GM13976 (cell line): ENCODE results near the gene RUVBL1.

Source experiments
- DNase-seq: peaks from one replicate; pipeline ENCODE4 v3.0.0; 2012; ENCODE audit warnings: low spot score
- in situ Hi-C: fragments of 300-500 bp; cut with MboI; formaldehyde crosslinking; loops from one replicate; pipeline ENCODE4 v1.12.0; 2022; ENCODE audit warnings: low sequenced_read_pairs, mixed read lengths, inconsistent platforms; ENCODE audit not compliant: unreplicated experiment
- TF ChIP-seq, protein P1 (sequence below): IDR thresholded peaks from 2 replicates; pipeline ENCODE4 v1.5.1; 2012; ENCODE audit warnings: borderline replicate concordance, mild to moderate bottlenecking; ENCODE audit not compliant: insufficient read depth; ENCODE audit errors: extremely low read depth, missing control alignments, control extremely low read depth

Gene RUVBL1

DNA sequence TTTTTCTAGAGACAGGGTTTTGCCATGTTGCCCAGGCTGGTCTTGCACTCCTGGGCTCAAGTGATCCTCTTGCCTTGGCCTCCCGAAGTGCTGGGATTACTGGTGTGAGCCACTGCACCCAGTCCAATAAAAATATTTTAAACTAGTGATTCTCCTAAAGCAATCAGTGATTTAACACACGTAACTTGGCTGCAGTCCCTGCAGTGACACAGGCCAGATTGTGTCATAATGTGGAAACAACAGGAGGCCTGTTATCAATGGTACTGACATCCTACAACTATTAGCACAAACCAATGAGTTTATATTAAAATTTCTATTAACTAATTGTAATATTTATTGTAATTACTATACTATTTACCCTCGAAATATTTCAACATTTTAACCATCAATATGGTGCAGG lies 73.0 kb downstream of the RUVBL1 start:
- no peak for DNase-seq
- in situ Hi-C loops: no loop called here
- TF ChIP-seq, protein P1, sequence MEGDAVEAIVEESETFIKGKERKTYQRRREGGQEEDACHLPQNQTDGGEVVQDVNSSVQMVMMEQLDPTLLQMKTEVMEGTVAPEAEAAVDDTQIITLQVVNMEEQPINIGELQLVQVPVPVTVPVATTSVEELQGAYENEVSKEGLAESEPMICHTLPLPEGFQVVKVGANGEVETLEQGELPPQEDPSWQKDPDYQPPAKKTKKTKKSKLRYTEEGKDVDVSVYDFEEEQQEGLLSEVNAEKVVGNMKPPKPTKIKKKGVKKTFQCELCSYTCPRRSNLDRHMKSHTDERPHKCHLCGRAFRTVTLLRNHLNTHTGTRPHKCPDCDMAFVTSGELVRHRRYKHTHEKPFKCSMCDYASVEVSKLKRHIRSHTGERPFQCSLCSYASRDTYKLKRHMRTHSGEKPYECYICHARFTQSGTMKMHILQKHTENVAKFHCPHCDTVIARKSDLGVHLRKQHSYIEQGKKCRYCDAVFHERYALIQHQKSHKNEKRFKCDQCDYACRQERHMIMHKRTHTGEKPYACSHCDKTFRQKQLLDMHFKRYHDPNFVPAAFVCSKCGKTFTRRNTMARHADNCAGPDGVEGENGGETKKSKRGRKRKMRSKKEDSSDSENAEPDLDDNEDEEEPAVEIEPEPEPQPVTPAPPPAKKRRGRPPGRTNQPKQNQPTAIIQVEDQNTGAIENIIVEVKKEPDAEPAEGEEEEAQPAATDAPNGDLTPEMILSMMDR: no peak

DNA sequence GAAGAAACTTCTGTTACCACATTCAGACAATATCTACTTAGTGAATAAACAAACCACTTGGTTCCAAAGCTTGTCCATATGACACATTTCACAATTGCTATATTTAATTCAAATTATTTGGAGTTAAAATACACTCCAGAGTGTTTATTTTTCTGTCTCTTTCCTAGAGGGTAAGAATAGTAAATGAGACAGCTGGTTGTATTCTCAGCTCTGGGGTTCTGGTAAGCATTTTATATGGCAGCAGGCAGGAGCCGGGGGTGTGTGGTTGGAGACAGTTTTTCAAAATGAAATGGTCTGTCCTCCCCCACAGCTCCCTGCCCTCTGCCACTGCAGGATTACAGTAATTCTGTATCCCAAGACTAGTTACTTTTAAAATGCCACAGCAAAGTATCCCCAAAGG lies 82.3 kb downstream of the RUVBL1 start:
- DNase-seq: no peak
- TF ChIP-seq, protein P1: no peak
- in situ Hi-C loops: no loop called here

DNA sequence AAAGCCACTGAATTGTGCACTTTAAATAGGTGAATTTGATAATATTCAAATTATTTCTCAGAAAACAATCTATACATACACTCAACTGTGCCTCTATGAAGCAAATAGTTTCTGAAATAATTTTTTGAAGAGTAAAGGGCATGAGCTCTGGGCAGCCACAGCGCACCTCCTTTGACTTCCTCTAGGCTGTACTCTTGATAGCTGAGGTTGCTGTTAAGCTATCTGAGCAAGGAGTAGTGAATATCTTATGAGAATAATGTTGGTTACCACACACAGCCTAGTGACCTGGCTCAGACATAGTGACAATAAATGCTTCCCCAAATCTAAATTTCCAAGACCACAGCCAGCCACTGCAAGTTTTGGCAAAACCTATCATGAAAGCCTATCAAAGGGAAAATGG lies 83.0 kb downstream of the RUVBL1 start:
- TF ChIP-seq, protein P1: no peak
- DNase-seq: no peak
- in situ Hi-C loops: no loop called here

DNA sequence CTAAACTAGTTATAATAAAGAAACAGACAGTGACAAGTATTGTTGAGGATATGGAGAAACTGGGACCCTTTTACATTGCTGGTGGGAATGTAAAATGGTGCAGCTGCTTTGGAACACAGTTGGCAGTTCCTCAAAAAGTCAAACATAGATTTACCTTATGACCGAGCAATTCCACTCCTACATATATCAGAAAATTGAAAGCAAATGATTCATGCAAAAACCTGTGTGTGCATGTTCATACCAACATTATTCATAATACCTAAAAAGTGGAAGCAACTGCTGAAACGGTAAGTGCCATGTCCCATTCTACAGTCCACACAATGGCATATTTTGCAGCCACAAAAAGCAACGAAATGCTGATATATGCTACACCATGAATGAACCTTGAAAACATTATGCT lies 83.6 kb downstream of the RUVBL1 start:
- TF ChIP-seq, protein P1: no peak
- in situ Hi-C loops: no loop called here
- no peak for DNase-seq

DNA sequence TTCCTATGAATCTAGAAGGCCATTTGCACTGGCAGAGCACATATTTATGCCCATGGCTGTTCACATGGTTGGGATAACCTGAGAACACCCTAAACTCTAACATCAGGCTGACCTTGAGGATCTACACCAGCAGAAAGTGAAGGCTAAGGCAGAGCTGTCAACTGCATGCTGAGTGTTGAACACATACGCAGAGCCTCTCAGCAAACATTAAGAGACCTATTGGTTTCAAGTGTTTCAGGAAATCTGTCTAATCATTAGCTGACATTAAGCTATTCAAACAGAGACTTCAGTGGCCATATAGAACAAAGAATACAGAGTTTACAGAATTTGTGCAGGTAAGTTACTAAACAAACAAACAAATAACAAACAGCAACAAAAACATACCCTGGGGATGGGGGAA lies 87.5 kb downstream of the RUVBL1 start:
- TF ChIP-seq, protein P1: no peak
- no peak for DNase-seq
- in situ Hi-C loops: no loop called here

DNA sequence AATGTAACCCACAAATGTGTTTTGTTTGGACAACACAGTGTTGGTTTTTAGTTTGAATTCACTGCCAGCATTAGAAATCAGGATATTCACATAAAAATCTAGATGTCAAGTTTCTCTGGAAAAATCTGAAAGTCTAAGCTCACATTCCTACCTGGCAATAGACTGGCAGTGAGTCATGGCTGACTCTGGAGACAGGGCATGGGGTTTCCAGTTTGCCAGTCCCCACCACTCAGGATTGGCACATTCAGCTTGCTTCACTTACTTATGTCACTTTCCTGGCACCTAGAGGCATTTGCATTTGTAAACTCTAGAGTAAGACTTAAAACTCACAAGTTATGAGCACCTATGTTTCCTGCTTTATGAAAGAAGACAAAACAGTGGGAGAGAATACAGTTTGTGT lies 90.5 kb downstream of the RUVBL1 start:
- in situ Hi-C loops: no loop called here
- DNase-seq: no peak
- TF ChIP-seq, protein P1: no peak
